PC-3 (cell line): ENCODE results near the gene CIB1. TPM values are rescaled to one million over a fixed set of nuclear protein-coding genes. Genes with fewer than 3 reads are reported as not detected.
A peak's percentile ranks its signal among the peaks of the same experiment; 100 is the strongest.

Experiments
- ATAC-seq: fragments of 200-7000 bp; cut with Tn5 transposase; 2 replicates; pipeline ENCODE4 v1.9.1; 2020; ENCODE audit warnings: mild to moderate bottlenecking, moderate library complexity
- BruUV-seq: library from RNA; stranded (reverse); fragments of 400-500 nt; replicated peaks from 2 replicates; lab custom pipeline; 2021; lab: Mats Ljungman, UMichigan
- CTCF ChIA-PET: fragments of 300-600 bp; sonication (Branson Sonifier 250); formaldehyde crosslinking; loops from one replicate; lab custom pipeline; 2022; ENCODE audit warnings: antibody characterized with exemption; lab: Charles Lee
- POLR2A ChIA-PET: fragments of 300-600 bp; sonication (Branson Sonifier 250); formaldehyde crosslinking; loops from one replicate; lab custom pipeline; 2022; ENCODE audit warnings: antibody characterized with exemption; ENCODE audit not compliant: unreplicated experiment; lab: Charles Lee
- DNase-seq: peaks from one replicate; pipeline ENCODE4 v3.0.0-alpha.2; 2015
- H2AFZ ChIP-seq: fragments of 300-600 bp; sonication (generic); 2 replicates; pipeline ENCODE4 v1.6.0; 2016; ENCODE audit warnings: antibody characterized with exemption, low read length
- H3F3A ChIP-seq: fragments of 300-600 bp; sonication (generic); one replicate; pipeline ENCODE4 v1.6.0; 2017; ENCODE audit warnings: antibody characterized with exemption, low read length, control low read depth, mild to moderate bottlenecking; ENCODE audit not compliant: unreplicated experiment
- H3K27ac ChIP-seq: fragments of 300-600 bp; sonication (generic); 2 replicates; pipeline ENCODE4 v1.5.1; 2016; ENCODE audit warnings: mild to moderate bottlenecking, low read length
- H3K27me3 ChIP-seq: fragments of 300-600 bp; sonication (generic); 2 replicates; pipeline ENCODE4 v1.6.1; 2016; ENCODE audit warnings: low read length, mixed read lengths
- H3K36me3 ChIP-seq: fragments of 300-600 bp; sonication (generic); 2 replicates; pipeline ENCODE4 v1.6.1; 2016; ENCODE audit warnings: low read depth, mixed run types, low read length, mixed read lengths
- H3K4me1 ChIP-seq: fragments of 300-600 bp; sonication (generic); 2 replicates; pipeline ENCODE4 v1.5.1; 2016; ENCODE audit warnings: low read length; ENCODE audit not compliant: insufficient read depth
- H3K4me2 ChIP-seq: fragments of 300-600 bp; sonication (generic); 2 replicates; pipeline ENCODE4 v1.6.0; 2016; ENCODE audit warnings: low read length
- H3K4me3 ChIP-seq: fragments of 300-600 bp; sonication (generic); 2 replicates; pipeline ENCODE4 v1.5.1; 2016; ENCODE audit warnings: mild to moderate bottlenecking, low read length, mixed read lengths
- H3K79me2 ChIP-seq: fragments of 300-600 bp; sonication (generic); 2 replicates; pipeline ENCODE4 v1.6.1; 2017; ENCODE audit warnings: low read length, mixed read lengths
- H3K9ac ChIP-seq: fragments of 300-600 bp; sonication (generic); 2 replicates; pipeline ENCODE4 v1.6.0; 2016; ENCODE audit warnings: mild to moderate bottlenecking, low read length
- H3K9me2 ChIP-seq: fragments of 300-600 bp; sonication (generic); replicated peaks from 2 replicates; pipeline ENCODE4 v1.6.1; 2016; ENCODE audit warnings: mixed run types, low read length, mixed read lengths
- H3K9me3 ChIP-seq: fragments of 300-600 bp; sonication (generic); 2 replicates; pipeline ENCODE4 v1.6.1; 2016; ENCODE audit warnings: low read length, mixed read lengths
- H4K20me1 ChIP-seq: fragments of 300-600 bp; sonication (generic); 2 replicates; pipeline ENCODE4 v1.6.1; 2016; ENCODE audit warnings: low read length, mixed read lengths
- CTCF ChIP-seq: fragments of 300-600 bp; sonication (generic); conservative IDR thresholded peaks from 2 replicates; pipeline ENCODE4 v1.5.1; 2017; ENCODE audit warnings: antibody characterized with exemption, low read depth, mild to moderate bottlenecking, low read length
- EZH2 ChIP-seq: fragments of 300-600 bp; sonication (generic); IDR thresholded peaks from one replicate; pipeline ENCODE4 v1.6.1; 2017; ENCODE audit warnings: antibody characterized with exemption, mild to moderate bottlenecking, low read length; ENCODE audit not compliant: unreplicated experiment
- EZH2phosphoT487 ChIP-seq: fragments of 300-600 bp; sonication (generic); IDR thresholded peaks from 2 replicates; pipeline ENCODE4 v1.6.1; 2018; ENCODE audit warnings: mild to moderate bottlenecking, antibody characterized with exemption, low read length, borderline replicate concordance
- intact Hi-C: fragments of 100-400 bp; cut with micrococcal nuclease; formaldehyde crosslinking; loops from 2 replicates; pipeline ENCODE4 v1.9.0; 2023
- total RNA-seq: library from RNA; depleted of rRNA; stranded (reverse); fragments of >200 nt; gene quantifications from 2 replicates; pipeline ENCODE4 v1.2.3, GENCODE V29; 2014

CIB1 gene
- total RNA-seq, 1 experiment from 2014 or later: 83.7 TPM

GRCh38 chr15:90230610-90231009 lies 3.1 kb downstream of the CIB1 start:
- ChIA-PET CTCF (no interaction called here), POLR2A (no interaction called here)
- no peaks in the 10 kb centered on the region for H3K27me3 ChIP-seq
- DNase-seq (no peak), ATAC-seq (no peak)
- no peak overlapping the region for H3K4me2 ChIP-seq
- no TSS peak for BruUV-seq
- TF ChIP-seq EZH2phosphoT487 (no peak), CTCF (no peak), EZH2 (no peak)
- H3K79me2 ChIP-seq: peaks cover 46% of the 10 kb centered on the region
- intact Hi-C loops: loop anchor here (5.0 kb wide), 2 partner anchors 37 to 88 kb away; partner anchors contain the start of gene NGRN
- H2AFZ ChIP-seq: no peak overlapping the region
- no peak overlapping the region for H3K4me3 ChIP-seq
- H3K9me2 ChIP-seq: no peaks in the 10 kb centered on the region
- H3F3A ChIP-seq: no peaks in the 10 kb centered on the region
- peaks cover 42% of the 10 kb centered on the region for H3K36me3 ChIP-seq
- no peaks in the 10 kb centered on the region for H4K20me1 ChIP-seq
- no peak overlapping the region; the same call in 1 of the 2 replicates for H3K27ac ChIP-seq
- peaks cover 27% of the 10 kb centered on the region for H3K4me1 ChIP-seq
- no peak overlapping the region for H3K9ac ChIP-seq
- no peaks in the 10 kb centered on the region for H3K9me3 ChIP-seq

- intact Hi-C loops: loop anchor here (5.0 kb wide), 2 partner anchors 37 to 88 kb away; partner anchors contain the start of gene NGRN
- Histone ChIP-seq H3K27me3 (no peaks in the 10 kb centered on the region), H3K4me2 (no peak overlapping the region), H3K4me1 (peaks cover 27% of the 10 kb centered on the region), H3K4me3 (no peak overlapping the region), H3K27ac (no peak overlapping the region), H3K9me3 (no peaks in the 10 kb centered on the region), H4K20me1 (no peaks in the 10 kb centered on the region), H2AFZ (no peak overlapping the region), H3K79me2 (peaks cover 45% of the 10 kb centered on the region), H3K9ac (no peak overlapping the region), H3K36me3 (peaks cover 47% of the 10 kb centered on the region), H3F3A (no peaks in the 10 kb centered on the region), H3K9me2 (no peaks in the 10 kb centered on the region)
- ChIA-PET CTCF (no interaction called here), POLR2A (no interaction called here)
- ATAC-seq (no peak), DNase-seq (no peak)
- TF ChIP-seq EZH2 (no peak), EZH2phosphoT487 (no peak), CTCF (no peak)
- BruUV-seq: no TSS peak
Measured at GRCh38 chr15:90230071-90230494, 3.7 kb downstream of the CIB1 start.

GRCh38 chr15:90228960-90229359 lies 4.8 kb downstream of the CIB1 start:
- TSS peak; percentile 23 for BruUV-seq
- TF ChIP-seq EZH2: no peak
- TF ChIP-seq EZH2phosphoT487: no peak
- no peak for TF ChIP-seq CTCF
- ChIA-PET CTCF (no interaction called here), POLR2A (no interaction called here)
- Histone ChIP-seq H3K4me3 (no peak overlapping the region), H3K36me3 (peaks cover 59% of the 10 kb centered on the region), H3K9ac (no peak overlapping the region), H3K4me1 (peaks cover 18% of the 10 kb centered on the region), H3K79me2 (peaks cover 36% of the 10 kb centered on the region), H3K4me2 (no peak overlapping the region), H3K9me2 (no peaks in the 10 kb centered on the region), H4K20me1 (no peaks in the 10 kb centered on the region), H3K27me3 (no peaks in the 10 kb centered on the region), H3K9me3 (no peaks in the 10 kb centered on the region), H3F3A (no peaks in the 10 kb centered on the region), H2AFZ (no peak overlapping the region), H3K27ac (no peak overlapping the region)
- ATAC-seq: no peak
- intact Hi-C loops: no loop called here
- no peak for DNase-seq
